ENCODE data around the gene GRAMD4. TPM values are rescaled to one million over a fixed set of nuclear protein-coding genes. Genes with fewer than 3 reads are reported as not detected.

GRAMD4 gene
- total RNA-seq, 1 experiment from 2014 or later, result 18.4 TPM

- DNase-seq (ENCODE audit: low spot score), result no peak
- POLR2A ChIA-PET (ENCODE audit: low non-redundant PET), result no interaction called here
- no TSS peak for BruUV-seq (replicated peaks)
- H3K27ac ChIP-seq (ENCODE audit: low read depth, low read length, poor library complexity, severe bottlenecking), result no peak overlapping the region
- no peaks in the 10 kb centered on the region for H3K4me1 ChIP-seq (ENCODE audit: insufficient read depth, low read length, poor library complexity, severe bottlenecking)
- no peaks in the 10 kb centered on the region for H3K27me3 ChIP-seq (replicated peaks; ENCODE audit: insufficient read depth, low read depth, low read length, poor library complexity)
- no peaks in the 10 kb centered on the region for H3K9me3 ChIP-seq (ENCODE audit: low read depth, low read length, poor library complexity, severe bottlenecking)
- intact Hi-C loops (cut with micrococcal nuclease; ENCODE audit: unreplicated experiment), result no loop called here
- H3K4me3 ChIP-seq (ENCODE audit: low read depth, low read length, poor library complexity, severe bottlenecking), result no peak overlapping the region
- H3K36me3 ChIP-seq (ENCODE audit: insufficient read depth, low read length, poor library complexity, severe bottlenecking), result peaks cover 74% of the 10 kb centered on the region
- CTCF ChIA-PET, result no interaction called here
- TF ChIP-seq EZH2 (IDR thresholded peaks at IDR 0.05; ENCODE audit: borderline replicate concordance, low read depth, low read length, poor library complexity, severe bottlenecking), result no peak
- TF ChIP-seq, protein P1, sequence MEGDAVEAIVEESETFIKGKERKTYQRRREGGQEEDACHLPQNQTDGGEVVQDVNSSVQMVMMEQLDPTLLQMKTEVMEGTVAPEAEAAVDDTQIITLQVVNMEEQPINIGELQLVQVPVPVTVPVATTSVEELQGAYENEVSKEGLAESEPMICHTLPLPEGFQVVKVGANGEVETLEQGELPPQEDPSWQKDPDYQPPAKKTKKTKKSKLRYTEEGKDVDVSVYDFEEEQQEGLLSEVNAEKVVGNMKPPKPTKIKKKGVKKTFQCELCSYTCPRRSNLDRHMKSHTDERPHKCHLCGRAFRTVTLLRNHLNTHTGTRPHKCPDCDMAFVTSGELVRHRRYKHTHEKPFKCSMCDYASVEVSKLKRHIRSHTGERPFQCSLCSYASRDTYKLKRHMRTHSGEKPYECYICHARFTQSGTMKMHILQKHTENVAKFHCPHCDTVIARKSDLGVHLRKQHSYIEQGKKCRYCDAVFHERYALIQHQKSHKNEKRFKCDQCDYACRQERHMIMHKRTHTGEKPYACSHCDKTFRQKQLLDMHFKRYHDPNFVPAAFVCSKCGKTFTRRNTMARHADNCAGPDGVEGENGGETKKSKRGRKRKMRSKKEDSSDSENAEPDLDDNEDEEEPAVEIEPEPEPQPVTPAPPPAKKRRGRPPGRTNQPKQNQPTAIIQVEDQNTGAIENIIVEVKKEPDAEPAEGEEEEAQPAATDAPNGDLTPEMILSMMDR (conservative IDR thresholded peaks at IDR 0.05; ENCODE audit: low read depth, low read length), result no peak
Observed at GRCh38 chr22:46697811-46698515, 77.8 kb downstream of the GRAMD4 start.

GRCh38 chr22:46699091-46699490 lies 78.9 kb downstream of the GRAMD4 start:
- intact Hi-C loops (cut with micrococcal nuclease; ENCODE audit: unreplicated experiment), result no loop called here
- no TSS peak for BruUV-seq (replicated peaks)
- H3K27me3 ChIP-seq (replicated peaks; ENCODE audit: insufficient read depth, low read depth, low read length, poor library complexity), result no peaks in the 10 kb centered on the region
- POLR2A ChIA-PET (ENCODE audit: low non-redundant PET), result no interaction called here
- peaks cover 68% of the 10 kb centered on the region for H3K36me3 ChIP-seq (ENCODE audit: insufficient read depth, low read length, poor library complexity, severe bottlenecking)
- no peak for TF ChIP-seq EZH2 (IDR thresholded peaks at IDR 0.05; ENCODE audit: borderline replicate concordance, low read depth, low read length, poor library complexity, severe bottlenecking)
- TF ChIP-seq, protein P1 (conservative IDR thresholded peaks at IDR 0.05; ENCODE audit: low read depth, low read length), result no peak
- H3K27ac ChIP-seq (ENCODE audit: low read depth, low read length, poor library complexity, severe bottlenecking), result no peak overlapping the region
- H3K4me1 ChIP-seq (ENCODE audit: insufficient read depth, low read length, poor library complexity, severe bottlenecking), result no peaks in the 10 kb centered on the region
- H3K4me3 ChIP-seq (ENCODE audit: low read depth, low read length, poor library complexity, severe bottlenecking), result no peak overlapping the region
- DNase-seq (ENCODE audit: low spot score), result no peak
- CTCF ChIA-PET, result no interaction called here
- no peaks in the 10 kb centered on the region for H3K9me3 ChIP-seq (ENCODE audit: low read depth, low read length, poor library complexity, severe bottlenecking)

DNA sequence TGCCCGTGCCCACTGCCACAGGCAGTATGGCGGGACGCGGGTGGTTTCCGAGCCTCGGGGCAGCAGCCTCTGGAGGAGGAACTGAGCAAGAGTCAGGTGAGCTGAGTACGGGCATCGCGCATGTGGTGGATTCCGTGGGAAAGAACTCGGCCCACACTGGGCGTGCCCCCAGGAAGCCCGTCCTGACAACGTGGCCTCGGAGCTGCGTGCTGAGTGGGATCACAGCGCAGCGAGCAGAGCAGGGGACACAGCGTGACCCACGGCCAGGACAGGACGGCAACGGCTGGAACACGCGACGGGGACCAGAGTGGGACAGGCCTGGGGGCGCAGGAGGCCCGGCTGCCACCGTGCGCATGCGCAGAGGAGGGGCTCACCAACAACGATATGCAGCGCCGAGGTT lies 81.1 kb downstream of the GRAMD4 start:
- no TSS peak for BruUV-seq (replicated peaks)
- H3K27ac ChIP-seq (ENCODE audit: low read depth, low read length, poor library complexity, severe bottlenecking), result no peak overlapping the region
- H3K9me3 ChIP-seq (ENCODE audit: low read depth, low read length, poor library complexity, severe bottlenecking), result no peaks in the 10 kb centered on the region
- no peak for DNase-seq (ENCODE audit: low spot score)
- TF ChIP-seq, protein P1 (conservative IDR thresholded peaks at IDR 0.05; ENCODE audit: low read depth, low read length), result no peak
- TF ChIP-seq EZH2 (IDR thresholded peaks at IDR 0.05; ENCODE audit: borderline replicate concordance, low read depth, low read length, poor library complexity, severe bottlenecking), result no peak
- no peaks in the 10 kb centered on the region for H3K4me1 ChIP-seq (ENCODE audit: insufficient read depth, low read length, poor library complexity, severe bottlenecking)
- no peaks in the 10 kb centered on the region for H3K27me3 ChIP-seq (replicated peaks; ENCODE audit: insufficient read depth, low read depth, low read length, poor library complexity)
- H3K36me3 ChIP-seq (ENCODE audit: insufficient read depth, low read length, poor library complexity, severe bottlenecking), result peaks cover 55% of the 10 kb centered on the region
- CTCF ChIA-PET, result no interaction called here
- intact Hi-C loops (cut with micrococcal nuclease; ENCODE audit: unreplicated experiment), result no loop called here
- no peak overlapping the region for H3K4me3 ChIP-seq (ENCODE audit: low read depth, low read length, poor library complexity, severe bottlenecking)
- POLR2A ChIA-PET (ENCODE audit: low non-redundant PET), result no interaction called here
